GM10847 (cell line): Measurements from ENCODE around the gene JPT2.

Experiments used
- POLR2A ChIP-seq: IDR thresholded peaks from 2 replicates; pipeline ENCODE4 v1.6.1; 2011; ENCODE audit not compliant: insufficient read length; ENCODE audit errors: extremely low read depth

The JPT2 gene

GRCh38 chr16:1643521-1643920 is 34.6 kb upstream of the JPT2 start:
- no peak for TF ChIP-seq POLR2A

GRCh38 chr16:1645914-1646525 is 32.1 kb upstream of the JPT2 start:
- no peak for TF ChIP-seq POLR2A

GRCh38 chr16:1647856-1648255 is 30.2 kb upstream of the JPT2 start:
- no peak for TF ChIP-seq POLR2A

- no peak for TF ChIP-seq POLR2A
Observed at GRCh38 chr16:1650131-1650530, 27.9 kb upstream of the JPT2 start.

GRCh38 chr16:1651094-1651973 is 26.7 kb upstream of the JPT2 start:
- no peak for TF ChIP-seq POLR2A

GRCh38 chr16:1651974-1652312 is 26.1 kb upstream of the JPT2 start:
- no peak for TF ChIP-seq POLR2A

GRCh38 chr16:1653023-1653422 is 25.1 kb upstream of the JPT2 start:
- TF ChIP-seq POLR2A, result no peak

GRCh38 chr16:1654505-1655268 is 23.4 kb upstream of the JPT2 start:
- no peak for TF ChIP-seq POLR2A

- TF ChIP-seq POLR2A, result no peak
Observed at GRCh38 chr16:1655269-1655807, 22.7 kb upstream of the JPT2 start.

- TF ChIP-seq POLR2A, result no peak
Observed at GRCh38 chr16:1655909-1656807, 21.9 kb upstream of the JPT2 start.

GRCh38 chr16:1656808-1657617 is 21.1 kb upstream of the JPT2 start:
- TF ChIP-seq POLR2A, result no peak

GRCh38 chr16:1657841-1658240 is 20.2 kb upstream of the JPT2 start:
- no peak for TF ChIP-seq POLR2A

GRCh38 chr16:1659031-1659430 is 19.0 kb upstream of the JPT2 start:
- TF ChIP-seq POLR2A, result no peak

GRCh38 chr16:1661826-1662225 is 16.3 kb upstream of the JPT2 start:
- no peak for TF ChIP-seq POLR2A
